Mesenteric fat pad (tissue), 1 donor: ENCODE data around the gene FLAD1. TPM values are rescaled to one million over a fixed set of nuclear protein-coding genes. Genes with fewer than 3 reads are reported as not detected.

Source experiments
- DNase-seq: peaks from one replicate; pipeline ENCODE4 v3.0.0-alpha.2; 2020; ENCODE audit warnings: low spot score
- total RNA-seq: library from RNA; stranded (reverse); fragmentation: NEBNext Ultra II Directional; extraction: Animal tissue kit (Norgen Biotek cat#: 25700); gene quantifications from one replicate; pipeline ENCODE4 v1.2.1, GENCODE V29; 2021
- donor health status: DM: yes; HTN: yes; CAD: no.

The FLAD1 gene
- total RNA-seq, 1 donor from 2014 or later = 43.7 TPM

GRCh38 chr1:155014709-155015508, 31.8 kb downstream of the FLAD1 start:
- DNase-seq = no peak

- no peak for DNase-seq
Observed at GRCh38 chr1:155015527-155016230, 32.5 kb downstream of the FLAD1 start.

- DNase-seq = no peak
Observed at GRCh38 chr1:155016231-155016831, 33.2 kb downstream of the FLAD1 start.

GRCh38 chr1:155017041-155017945, 34.1 kb downstream of the FLAD1 start:
- peak; percentile 97 for DNase-seq

GRCh38 chr1:155017946-155018316, 34.8 kb downstream of the FLAD1 start:
- DNase-seq = no peak

GRCh38 chr1:155018617-155019348, 35.6 kb downstream of the FLAD1 start:
- DNase-seq = no peak

GRCh38 chr1:155019377-155020245, 36.5 kb downstream of the FLAD1 start:
- no peak for DNase-seq

GRCh38 chr1:155022136-155022926, 39.2 kb downstream of the FLAD1 start:
- no peak for DNase-seq

- no peak for DNase-seq
Observed at GRCh38 chr1:155022927-155023236, 39.7 kb downstream of the FLAD1 start.

GRCh38 chr1:155023627-155024026, 40.5 kb downstream of the FLAD1 start:
- DNase-seq = no peak

GRCh38 chr1:155024315-155024714, 41.2 kb downstream of the FLAD1 start:
- no peak for DNase-seq

- DNase-seq = no peak
Observed at GRCh38 chr1:155026154-155026553, 43.0 kb downstream of the FLAD1 start.

- no peak for DNase-seq
Observed at GRCh38 chr1:155026588-155026987, 43.4 kb downstream of the FLAD1 start.

GRCh38 chr1:155029513-155030242, 46.5 kb downstream of the FLAD1 start:
- no peak for DNase-seq

- no peak for DNase-seq
Observed at GRCh38 chr1:155030243-155030795, 47.2 kb downstream of the FLAD1 start.

- no peak for DNase-seq
Observed at GRCh38 chr1:155030899-155031298, 47.8 kb downstream of the FLAD1 start.

- no peak for DNase-seq
Observed at GRCh38 chr1:155032886-155033285, 49.7 kb downstream of the FLAD1 start.

GRCh38 chr1:155033524-155033923, 50.4 kb downstream of the FLAD1 start, which contains the start of the genes DCST1 and DCST2:
DCST1 (plus strand) TSS chr1:155033824; CDS start chr1:155034037, 213 bp downstream.
DCST2 (minus strand) TSS chr1:155033781; CDS start chr1:155033701, 80 bp downstream.
- DNase-seq = no peak
